ENCODE measurements around the gene SSU72.
A peak's percentile ranks its signal among the peaks of the same experiment; 100 is the strongest.
"Not testable (repeated sequence)": the region's sequence is repeated elsewhere in the genome, so short reads cannot be mapped to it uniquely, and the experiment has no call there.

SSU72 gene

DNA sequence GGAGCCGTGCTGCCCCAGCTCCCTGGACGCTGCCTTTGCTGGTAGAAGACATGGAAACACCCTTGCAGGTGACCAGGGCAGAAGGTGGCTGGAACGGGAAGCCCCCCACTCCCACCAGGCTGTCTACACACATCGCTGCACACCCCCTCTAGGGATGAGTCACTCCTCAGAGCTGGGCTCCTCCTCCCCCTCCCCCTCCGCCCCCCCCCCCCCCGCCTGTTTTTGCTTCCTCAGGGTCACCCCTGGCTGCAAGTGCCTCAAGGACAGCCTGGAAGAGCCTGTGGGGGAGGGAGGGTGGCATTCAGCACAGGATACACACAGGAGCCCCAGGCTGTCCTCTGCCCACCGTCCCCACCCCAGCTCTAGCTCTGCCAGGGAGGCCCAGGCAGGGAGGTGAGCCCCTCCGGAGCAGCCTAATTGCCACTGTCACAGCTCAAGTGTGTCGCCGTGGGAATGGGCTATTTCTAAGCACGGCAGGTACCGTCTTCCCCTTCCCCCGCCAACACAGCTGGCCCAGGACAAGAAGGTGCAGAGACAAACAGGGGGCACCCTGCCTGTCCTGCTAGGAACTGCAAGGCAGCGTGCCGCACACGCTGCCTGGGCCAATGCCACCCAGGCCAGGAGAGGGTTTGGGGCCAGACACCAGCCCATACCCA is 22.7 kb upstream of the SSU72 start:
- in situ Hi-C loops (cut with MboI; ENCODE audit: low sequenced_read_pairs, unreplicated experiment) = no loop called here
- TF ChIP-seq, protein P1, sequence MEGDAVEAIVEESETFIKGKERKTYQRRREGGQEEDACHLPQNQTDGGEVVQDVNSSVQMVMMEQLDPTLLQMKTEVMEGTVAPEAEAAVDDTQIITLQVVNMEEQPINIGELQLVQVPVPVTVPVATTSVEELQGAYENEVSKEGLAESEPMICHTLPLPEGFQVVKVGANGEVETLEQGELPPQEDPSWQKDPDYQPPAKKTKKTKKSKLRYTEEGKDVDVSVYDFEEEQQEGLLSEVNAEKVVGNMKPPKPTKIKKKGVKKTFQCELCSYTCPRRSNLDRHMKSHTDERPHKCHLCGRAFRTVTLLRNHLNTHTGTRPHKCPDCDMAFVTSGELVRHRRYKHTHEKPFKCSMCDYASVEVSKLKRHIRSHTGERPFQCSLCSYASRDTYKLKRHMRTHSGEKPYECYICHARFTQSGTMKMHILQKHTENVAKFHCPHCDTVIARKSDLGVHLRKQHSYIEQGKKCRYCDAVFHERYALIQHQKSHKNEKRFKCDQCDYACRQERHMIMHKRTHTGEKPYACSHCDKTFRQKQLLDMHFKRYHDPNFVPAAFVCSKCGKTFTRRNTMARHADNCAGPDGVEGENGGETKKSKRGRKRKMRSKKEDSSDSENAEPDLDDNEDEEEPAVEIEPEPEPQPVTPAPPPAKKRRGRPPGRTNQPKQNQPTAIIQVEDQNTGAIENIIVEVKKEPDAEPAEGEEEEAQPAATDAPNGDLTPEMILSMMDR (IDR thresholded peaks at IDR 0.05; ENCODE audit: borderline replicate concordance, control extremely low read depth, extremely low read depth, insufficient read depth, missing control alignments) = peak; percentile 15
- peak; percentile 76 for DNase-seq (ENCODE audit: low spot score)

DNA sequence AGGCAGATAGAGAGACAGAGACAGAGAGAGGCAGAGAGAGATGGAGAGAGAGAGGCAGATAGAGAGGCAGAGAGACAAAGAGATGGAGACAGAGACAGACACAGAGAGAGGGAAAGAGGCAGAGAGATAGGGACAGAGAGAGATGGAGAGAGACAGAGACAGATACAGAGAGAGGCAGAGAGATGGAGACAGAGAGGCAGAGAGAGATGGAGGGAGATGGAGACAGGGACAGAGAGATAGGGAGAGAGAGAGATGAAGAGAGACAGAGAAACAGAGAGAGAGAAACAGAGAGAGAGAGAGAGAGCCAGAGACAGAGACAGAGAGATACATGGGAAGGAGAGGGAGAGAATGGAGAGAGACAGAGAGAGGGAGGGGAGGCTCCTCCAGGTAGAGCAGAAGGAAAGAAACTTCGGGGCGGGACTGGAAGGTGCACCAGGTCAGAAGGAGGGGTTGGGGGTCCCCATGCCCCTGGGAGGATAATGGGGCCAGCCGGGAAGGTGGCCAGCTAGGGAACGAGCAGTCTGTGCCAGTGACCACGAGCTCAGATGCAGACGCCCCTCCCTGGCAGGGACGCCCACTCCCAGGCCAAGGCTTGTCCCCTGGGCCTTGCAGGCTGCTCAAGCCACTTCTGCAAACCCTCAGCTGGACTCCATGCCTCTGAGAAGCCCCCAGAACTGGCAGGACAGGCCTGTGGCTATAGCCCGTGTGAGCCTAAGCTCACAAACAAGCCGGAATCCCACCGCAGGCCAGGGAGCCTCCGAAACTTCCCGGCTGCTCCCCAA is 22.0 kb upstream of the SSU72 start:
- peak; percentile 61 for DNase-seq (ENCODE audit: low spot score)
- in situ Hi-C loops (cut with MboI; ENCODE audit: low sequenced_read_pairs, unreplicated experiment) = no loop called here
- TF ChIP-seq, protein P1 (IDR thresholded peaks at IDR 0.05; ENCODE audit: borderline replicate concordance, control extremely low read depth, extremely low read depth, insufficient read depth, missing control alignments) = no peak

DNA sequence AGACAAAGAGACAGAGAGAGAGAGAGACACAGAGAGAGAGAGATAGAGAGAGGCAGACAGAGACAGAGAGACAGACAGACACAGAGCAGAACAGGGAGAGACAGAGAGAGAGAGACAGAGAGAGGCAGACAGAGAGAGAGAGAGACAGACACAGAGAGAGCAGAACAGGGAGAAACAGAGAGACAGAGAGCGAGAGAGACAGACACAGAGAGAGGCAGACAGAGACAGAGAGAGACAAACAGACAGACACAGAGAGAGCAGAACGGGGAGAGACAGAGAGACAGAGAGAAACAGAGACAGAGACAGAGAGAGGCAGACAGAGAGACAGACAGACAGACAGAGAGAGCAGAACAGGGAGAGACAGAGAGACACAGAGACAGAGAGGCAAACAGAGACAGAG is 20.7 kb upstream of the SSU72 start:
- in situ Hi-C loops (cut with MboI; ENCODE audit: low sequenced_read_pairs, unreplicated experiment); DNase-seq (ENCODE audit: low spot score): not testable (repeated sequence)

DNA sequence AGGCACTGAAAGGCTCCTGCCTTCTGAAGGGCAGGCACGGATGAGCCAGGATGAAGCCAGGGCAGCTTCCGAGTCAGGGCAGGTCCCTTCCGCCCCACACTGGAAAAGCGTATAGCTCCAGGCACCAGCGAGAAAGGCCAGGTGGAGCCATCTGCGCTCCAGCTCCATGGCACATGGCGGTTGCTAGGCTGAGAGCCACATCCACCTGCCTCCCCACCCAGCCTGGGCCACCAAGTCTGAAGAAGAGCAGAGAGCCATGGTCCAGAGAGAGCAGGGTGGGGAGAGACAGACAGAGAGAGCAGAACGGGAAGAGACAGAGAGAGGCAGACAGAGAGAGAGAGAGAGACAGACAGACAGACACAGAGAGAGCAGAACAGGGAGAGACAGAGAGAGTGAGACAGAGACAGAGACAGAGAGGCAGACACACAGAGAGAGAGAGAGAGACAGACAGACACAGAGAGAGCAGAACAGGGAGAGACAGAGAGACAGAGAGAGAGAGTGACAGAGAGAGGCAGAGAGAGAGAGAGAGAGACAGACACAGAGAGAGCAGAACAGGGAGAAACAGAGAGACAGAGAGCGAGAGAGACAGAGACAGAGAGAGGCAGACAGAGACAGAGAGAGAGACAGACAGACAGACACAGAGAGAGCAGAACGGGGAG is 20.1 kb upstream of the SSU72 start:
- no peak for DNase-seq (ENCODE audit: low spot score)

DNA sequence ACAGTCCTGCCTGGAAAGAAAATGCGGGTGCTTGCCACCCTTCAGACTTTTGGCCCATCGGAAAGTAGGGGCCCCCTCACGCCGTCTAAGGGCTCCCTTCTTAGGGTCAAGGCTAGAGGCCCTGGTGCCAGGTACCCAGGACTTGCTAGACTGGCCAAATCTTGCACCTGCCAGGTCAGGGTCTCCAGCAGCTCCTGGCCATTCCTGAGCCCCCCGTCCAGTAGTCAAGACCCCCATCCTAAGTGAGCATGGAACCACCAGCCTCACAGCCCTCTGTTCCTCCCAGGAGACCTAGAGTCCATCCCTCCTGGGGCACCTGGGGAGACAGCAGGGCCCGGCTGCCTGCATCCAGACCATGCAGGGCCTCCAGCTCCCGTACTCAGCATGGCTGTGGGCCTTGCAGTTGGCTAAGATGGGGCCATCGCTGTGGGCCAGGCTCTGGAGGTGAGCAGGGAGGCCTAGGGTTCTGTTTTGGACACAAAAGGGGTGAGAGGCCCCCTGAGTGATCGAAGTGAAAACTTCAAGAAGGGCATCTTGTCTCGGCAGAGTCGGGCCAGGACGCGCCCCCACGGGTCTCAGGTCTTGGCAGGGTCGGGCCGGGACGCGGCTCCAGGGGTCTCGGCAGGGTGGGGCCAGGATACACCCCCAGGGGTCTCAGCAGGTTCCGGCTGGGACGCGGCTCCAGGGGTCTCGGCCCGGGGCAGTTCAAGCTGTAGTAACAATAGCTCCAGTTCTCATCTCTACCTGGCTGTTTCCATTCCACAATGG is 19.4 kb upstream of the SSU72 start:
- TF ChIP-seq, protein P1 (IDR thresholded peaks at IDR 0.05; ENCODE audit: borderline replicate concordance, control extremely low read depth, extremely low read depth, insufficient read depth, missing control alignments) = no peak
- no peak for DNase-seq (ENCODE audit: low spot score)
- in situ Hi-C loops (cut with MboI; ENCODE audit: low sequenced_read_pairs, unreplicated experiment) = no loop called here

More for the DNA sequence above, 20.1 kb upstream of the SSU72 start:
- TF ChIP-seq, protein P1 (IDR thresholded peaks at IDR 0.05; ENCODE audit: borderline replicate concordance, control extremely low read depth, extremely low read depth, insufficient read depth, missing control alignments) = no peak
- in situ Hi-C loops (cut with MboI; ENCODE audit: low sequenced_read_pairs, unreplicated experiment) = no loop called here

DNA sequence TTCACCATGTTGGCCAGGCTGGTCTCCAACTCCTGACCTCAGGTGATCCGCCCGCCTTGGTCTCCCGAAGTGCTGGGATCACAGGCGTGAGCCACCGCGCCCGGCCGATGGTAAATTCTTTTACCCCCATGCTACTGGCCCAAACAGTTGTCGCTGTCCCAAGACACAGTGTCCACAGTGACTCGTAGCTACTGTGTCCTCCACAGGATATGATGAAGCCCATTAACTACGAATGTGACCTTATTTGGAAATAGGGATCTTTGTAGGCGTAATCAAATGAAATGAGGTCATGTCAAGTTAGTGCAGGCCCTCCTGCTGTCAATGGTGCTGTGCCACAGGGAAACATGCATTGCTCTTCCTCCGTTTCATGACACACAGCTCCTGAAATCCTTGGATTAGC is 16.8 kb upstream of the SSU72 start:
- no peak for DNase-seq (ENCODE audit: low spot score)
- in situ Hi-C loops (cut with MboI; ENCODE audit: low sequenced_read_pairs, unreplicated experiment) = no loop called here
- TF ChIP-seq, protein P1 (IDR thresholded peaks at IDR 0.05; ENCODE audit: borderline replicate concordance, control extremely low read depth, extremely low read depth, insufficient read depth, missing control alignments) = no peak
